K562 (cell line): ENCODE measurements around the gene TFCP2L1. TPM values are rescaled to one million over a fixed set of nuclear protein-coding genes. Genes with fewer than 3 reads are reported as not detected.

Experiments used
- CEBPB ChIP-seq: fragments of 450-650 bp; IDR thresholded peaks from 2 replicates; pipeline ENCODE4 v1.6.1; 2016; ENCODE audit warnings: missing genetic modification characterization, missing compliant biosample characterization
- EHMT2 ChIP-seq: fragments of 450-650 bp; IDR thresholded peaks from 2 replicates; pipeline ENCODE4 v1.6.1; 2018; ENCODE audit warnings: antibody characterized with exemption
- MAZ ChIP-seq, 2 experiments: fragments of 450-650 bp in 1 of 2; sonication (generic) in 1 of 2; formaldehyde crosslinking; IDR thresholded peaks in 1 of 2; conservative IDR thresholded peaks in 1 of 2; 2 replicates each; pipeline versions ENCODE4 v1.4.0 to v1.5.0; 2020; ENCODE audit warnings: mild to moderate bottlenecking in 1 of 2, missing genetic modification reagents in 1 of 2
- RFX1 ChIP-seq: fragments of 450-650 bp; IDR thresholded peaks from 2 replicates; pipeline ENCODE4 v1.6.1; 2016; ENCODE audit warnings: mild to moderate bottlenecking, moderate library complexity
- SAP30 ChIP-seq: fragments of 200-600 bp; sonication (generic); IDR thresholded peaks from 2 replicates; pipeline ENCODE4 v1.6.1; 2012; ENCODE audit warnings: borderline replicate concordance, low read depth, mild to moderate bottlenecking, moderate library complexity, low read length, control low read depth, inconsistent platforms; ENCODE audit not compliant: insufficient read depth, poor library complexity, severe bottlenecking
- ZBTB7A ChIP-seq: IDR thresholded peaks from 2 replicates; pipeline ENCODE4 v1.6.1; 2011; ENCODE audit warnings: low read depth, mild to moderate bottlenecking, low read length, moderate library complexity, borderline replicate concordance; ENCODE audit not compliant: control insufficient read depth
- polyA plus RNA-seq, 8 experiments: library from polyadenylated mRNA; depleted of rRNA in 4 of 8; stranded (reverse) in 5 of 8; unstranded in 3 of 8; fragments of >200 nt; fragmentation: Nextera tagmentation in 2 of 8; fragmentation: Illumina TruSeq in 1 of 8; extraction: Ambion mirVana in 2 of 8; extraction: Trizol in 1 of 8; gene quantifications; 2 replicates each; pipeline versions ENCODE4 v1.2.1 to v1.2.3, GENCODE V29; 2011 to 2014; ENCODE audit warnings: inconsistent platforms in 1 of 8, missing spikeins in 1 of 8
- total RNA-seq, 7 experiments: library from RNA; depleted of rRNA in 6 of 7; stranded (reverse); fragments of >200 nt in 6 of 7; fragmentation: Illumina TruSeq in 2 of 7; extraction: Trizol in 2 of 7; gene quantifications; 2 replicates each; pipeline versions ENCODE4 v1.2.1 to v1.2.3, GENCODE V29; 2011 to 2021; ENCODE audit warnings: low replicate concordance in 1 of 7
- TF ChIP-seq, protein P1 (sequence below): fragments of 150-350 bp; IDR thresholded peaks from 2 replicates; pipeline ENCODE4 v1.6.1; 2014; ENCODE audit warnings: low read depth, mild to moderate bottlenecking, low read length, borderline replicate concordance
- TF ChIP-seq, protein P2 (sequence below): fragments of 450-650 bp; IDR thresholded peaks from 2 replicates; pipeline ENCODE4 v1.6.1; 2018; ENCODE audit warnings: mild to moderate bottlenecking, low read depth; ENCODE audit not compliant: partially characterized antibody
- TF ChIP-seq, protein P3 (sequence below): IDR thresholded peaks from 2 replicates; pipeline ENCODE4 v1.6.1; 2011; ENCODE audit not compliant: insufficient read length; ENCODE audit errors: extremely low read depth

Gene TFCP2L1
- total and polyA plus RNA-seq, 9 of the 15 experiments (the other 6 are each of a cell fraction or from before 2014, with no cell fraction given): 0.08 to 1.00 (median 0.42) TPM

DNA sequence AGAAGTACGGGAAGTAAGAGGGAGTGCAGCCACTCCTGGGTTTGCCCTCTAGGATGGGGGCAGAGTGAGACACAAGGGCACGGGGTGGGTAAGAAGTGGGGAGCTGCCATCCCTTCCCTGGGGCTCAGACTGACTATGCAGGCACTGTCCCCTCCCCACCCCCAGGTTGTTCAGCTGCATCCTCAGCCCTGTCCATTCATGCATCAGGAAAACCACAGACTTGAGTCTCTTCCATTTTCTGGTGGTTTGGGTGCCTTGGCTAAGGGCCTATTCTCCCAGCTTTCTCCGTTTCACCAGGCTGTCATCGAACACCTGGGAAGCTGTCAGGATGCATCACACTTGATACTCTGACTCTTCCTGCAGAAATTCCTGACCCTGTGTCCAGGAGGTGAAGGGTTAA is 111.9 kb downstream of the TFCP2L1 start (continued):
- TF ChIP-seq, protein P1, sequence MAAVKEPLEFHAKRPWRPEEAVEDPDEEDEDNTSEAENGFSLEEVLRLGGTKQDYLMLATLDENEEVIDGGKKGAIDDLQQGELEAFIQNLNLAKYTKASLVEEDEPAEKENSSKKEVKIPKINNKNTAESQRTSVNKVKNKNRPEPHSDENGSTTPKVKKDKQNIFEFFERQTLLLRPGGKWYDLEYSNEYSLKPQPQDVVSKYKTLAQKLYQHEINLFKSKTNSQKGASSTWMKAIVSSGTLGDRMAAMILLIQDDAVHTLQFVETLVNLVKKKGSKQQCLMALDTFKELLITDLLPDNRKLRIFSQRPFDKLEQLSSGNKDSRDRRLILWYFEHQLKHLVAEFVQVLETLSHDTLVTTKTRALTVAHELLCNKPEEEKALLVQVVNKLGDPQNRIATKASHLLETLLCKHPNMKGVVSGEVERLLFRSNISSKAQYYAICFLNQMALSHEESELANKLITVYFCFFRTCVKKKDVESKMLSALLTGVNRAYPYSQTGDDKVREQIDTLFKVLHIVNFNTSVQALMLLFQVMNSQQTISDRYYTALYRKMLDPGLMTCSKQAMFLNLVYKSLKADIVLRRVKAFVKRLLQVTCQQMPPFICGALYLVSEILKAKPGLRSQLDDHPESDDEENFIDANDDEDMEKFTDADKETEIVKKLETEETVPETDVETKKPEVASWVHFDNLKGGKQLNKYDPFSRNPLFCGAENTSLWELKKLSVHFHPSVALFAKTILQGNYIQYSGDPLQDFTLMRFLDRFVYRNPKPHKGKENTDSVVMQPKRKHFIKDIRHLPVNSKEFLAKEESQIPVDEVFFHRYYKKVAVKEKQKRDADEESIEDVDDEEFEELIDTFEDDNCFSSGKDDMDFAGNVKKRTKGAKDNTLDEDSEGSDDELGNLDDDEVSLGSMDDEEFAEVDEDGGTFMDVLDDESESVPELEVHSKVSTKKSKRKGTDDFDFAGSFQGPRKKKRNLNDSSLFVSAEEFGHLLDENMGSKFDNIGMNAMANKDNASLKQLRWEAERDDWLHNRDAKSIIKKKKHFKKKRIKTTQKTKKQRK: no peak
- TF ChIP-seq MAZ (CRISPR knock-in tag; conservative IDR thresholded peaks at IDR 0.05 in 1 of 2, IDR thresholded peaks at IDR 0.05 in 1 of 2) (no peak), SAP30 (no peak), CEBPB (tag) (no peak), EHMT2 (no peak), ZBTB7A (no peak), RFX1 (no peak)
- TF ChIP-seq, protein P2, sequence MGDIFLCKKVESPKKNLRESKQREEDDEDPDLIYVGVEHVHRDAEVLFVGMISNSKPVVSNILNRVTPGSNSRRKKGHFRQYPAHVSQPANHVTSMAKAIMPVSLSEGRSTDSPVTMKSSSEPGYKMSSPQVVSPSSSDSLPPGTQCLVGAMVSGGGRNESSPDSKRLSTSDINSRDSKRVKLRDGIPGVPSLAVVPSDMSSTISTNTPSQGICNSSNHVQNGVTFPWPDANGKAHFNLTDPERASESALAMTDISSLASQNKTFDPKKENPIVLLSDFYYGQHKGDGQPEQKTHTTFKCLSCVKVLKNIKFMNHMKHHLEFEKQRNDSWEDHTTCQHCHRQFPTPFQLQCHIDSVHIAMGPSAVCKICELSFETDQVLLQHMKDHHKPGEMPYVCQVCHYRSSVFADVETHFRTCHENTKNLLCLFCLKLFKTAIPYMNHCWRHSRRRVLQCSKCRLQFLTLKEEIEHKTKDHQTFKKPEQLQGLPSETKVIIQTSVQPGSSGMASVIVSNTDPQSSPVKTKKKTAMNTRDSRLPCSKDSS: no peak
- TF ChIP-seq, protein P3, sequence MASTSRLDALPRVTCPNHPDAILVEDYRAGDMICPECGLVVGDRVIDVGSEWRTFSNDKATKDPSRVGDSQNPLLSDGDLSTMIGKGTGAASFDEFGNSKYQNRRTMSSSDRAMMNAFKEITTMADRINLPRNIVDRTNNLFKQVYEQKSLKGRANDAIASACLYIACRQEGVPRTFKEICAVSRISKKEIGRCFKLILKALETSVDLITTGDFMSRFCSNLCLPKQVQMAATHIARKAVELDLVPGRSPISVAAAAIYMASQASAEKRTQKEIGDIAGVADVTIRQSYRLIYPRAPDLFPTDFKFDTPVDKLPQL: no peak
